Psoas muscle (tissue), 8 donors: ENCODE data around the gene DMGDH. TPM values are rescaled to one million over a fixed set of nuclear protein-coding genes. Genes with fewer than 3 reads are reported as not detected.

Experiments
- ATAC-seq, 4 donors: fragments of 200-7000 bp; cut with Tn5 transposase; one replicate each; pipeline ENCODE4 v1.9.1; 2020; ENCODE audit warnings: moderate library complexity in 3 of 4, mild to moderate bottlenecking in 2 of 4
- DNase-seq, 2 donors: peaks; one replicate each; pipeline ENCODE4 v3.0.0-alpha.2; 2020
- H3K27ac ChIP-seq: fragments of 200-600 bp; one replicate; pipeline ENCODE4 v1.8.0; 2022
- H3K27me3 ChIP-seq, 3 donors: fragments of 200-600 bp in 1 of 3; one replicate each; pipeline versions ENCODE4 v1.6.1 to v1.8.0; 2013 to 2022; ENCODE audit warnings: low read length in 2 of 3, mild to moderate bottlenecking in 2 of 3, moderate library complexity in 1 of 3; ENCODE audit not compliant: insufficient read depth in 3 of 3
- H3K36me3 ChIP-seq, 2 donors: fragments of 200-600 bp in 1 of 2; one replicate each; pipeline versions ENCODE4 v1.6.1 to v1.8.0; 2013 to 2022; ENCODE audit warnings: low read depth in 1 of 2, mild to moderate bottlenecking in 1 of 2, moderate library complexity in 1 of 2; ENCODE audit not compliant: insufficient read depth in 1 of 2
- H3K4me1 ChIP-seq: fragments of 200-600 bp; one replicate; pipeline ENCODE4 v1.8.0; 2022
- H3K4me3 ChIP-seq: fragments of 200-600 bp; one replicate; pipeline ENCODE4 v1.8.0; 2022; ENCODE audit warnings: mild to moderate bottlenecking
- H3K9me3 ChIP-seq: fragments of 200-600 bp; one replicate; pipeline ENCODE4 v1.8.0; 2022
- WGBS, 3 donors: extraction: QIAGEN DNeasy Blood & Tissue Kit; methylation state at CpG; one replicate each; pipeline versions ENCODE4 v1.1.6 to v1.1.7; 2013; 5-methylcytosine and 5-hydroxymethylcytosine counted together
- intact Hi-C, 2 donors: fragments of 100-400 bp; cut with DNase I; formaldehyde crosslinking; loops; one replicate each; pipeline versions ENCODE4 v1.11.0 to v1.14.2; 2022
- polyA plus RNA-seq, 3 donors: library from polyadenylated mRNA; stranded (reverse); fragments of 200-250 nt; gene quantifications; one replicate each; pipeline ENCODE4 v1.2.3, GENCODE V29; 2013
- total RNA-seq, 4 donors: library from RNA; stranded (reverse); fragmentation: NEBNext Ultra II Directional in 2 of 4; extraction: Animal tissue kit (Norgen Biotek cat#: 25700) in 2 of 4; gene quantifications; one replicate each; pipeline versions ENCODE4 v1.2.1 to v1.2.4, GENCODE V29; 2021 to 2023
- TF ChIP-seq, protein P1 (sequence below): fragments of 200-600 bp; IDR thresholded peaks from one replicate; pipeline ENCODE4 v1.8.0; 2022; ENCODE audit warnings: antibody characterized with exemption
- donor health status: healthy with polysubstance abuse.
- donor health status: DM: no; HTN: no; CAD: no; lungs with moderate emphysema.
- donor health status: Bipolar disorder and iron deficiency.
- donor health status: healthy.
- donor health status: DM: yes; HTN: yes; CAD: no.
- donor health status: DM: no; HTN: no; CAD: no.
- donor health status: DM: no; HTN: no; CAD: no.
- donor health status: DM: yes; HTN: yes; CAD: no.

The DMGDH gene
- total and polyA plus RNA-seq, 7 donors, result 0.16 to 2.8 (median 1.7) TPM

GRCh38 chr5:78975035-78975434 lies 94.4 kb downstream of the DMGDH start:
- DNase-seq (no peak), ATAC-seq (no peak)
- Histone ChIP-seq H3K4me1 (peaks cover 13% of the 10 kb centered on the region), H3K36me3 (no peaks in the 10 kb centered on the region), H3K27me3 (no peaks in the 10 kb centered on the region), H3K27ac (no peak overlapping the region), H3K9me3 (no peaks in the 10 kb centered on the region), H3K4me3 (no peak overlapping the region)
- intact Hi-C loops, result no loop called here
- TF ChIP-seq, protein P1, sequence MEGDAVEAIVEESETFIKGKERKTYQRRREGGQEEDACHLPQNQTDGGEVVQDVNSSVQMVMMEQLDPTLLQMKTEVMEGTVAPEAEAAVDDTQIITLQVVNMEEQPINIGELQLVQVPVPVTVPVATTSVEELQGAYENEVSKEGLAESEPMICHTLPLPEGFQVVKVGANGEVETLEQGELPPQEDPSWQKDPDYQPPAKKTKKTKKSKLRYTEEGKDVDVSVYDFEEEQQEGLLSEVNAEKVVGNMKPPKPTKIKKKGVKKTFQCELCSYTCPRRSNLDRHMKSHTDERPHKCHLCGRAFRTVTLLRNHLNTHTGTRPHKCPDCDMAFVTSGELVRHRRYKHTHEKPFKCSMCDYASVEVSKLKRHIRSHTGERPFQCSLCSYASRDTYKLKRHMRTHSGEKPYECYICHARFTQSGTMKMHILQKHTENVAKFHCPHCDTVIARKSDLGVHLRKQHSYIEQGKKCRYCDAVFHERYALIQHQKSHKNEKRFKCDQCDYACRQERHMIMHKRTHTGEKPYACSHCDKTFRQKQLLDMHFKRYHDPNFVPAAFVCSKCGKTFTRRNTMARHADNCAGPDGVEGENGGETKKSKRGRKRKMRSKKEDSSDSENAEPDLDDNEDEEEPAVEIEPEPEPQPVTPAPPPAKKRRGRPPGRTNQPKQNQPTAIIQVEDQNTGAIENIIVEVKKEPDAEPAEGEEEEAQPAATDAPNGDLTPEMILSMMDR, result no peak
- 81 to 91% (median 88%) methylated on average over 8 of the region's 8 CpGs for WGBS, 3 donors

- Histone ChIP-seq H3K4me3 (no peak overlapping the region), H3K9me3 (no peaks in the 10 kb centered on the region), H3K36me3 (no peaks in the 10 kb centered on the region), H3K4me1 (peaks cover 13% of the 10 kb centered on the region), H3K27me3 (no peaks in the 10 kb centered on the region), H3K27ac (no peak overlapping the region)
- TF ChIP-seq, protein P1, result no peak
- WGBS, 3 donors, result 42 to 48% (median 45%) methylated on average over 2 of the region's 2 CpGs
- DNase-seq (no peak), ATAC-seq (no peak)
- intact Hi-C loops, result no loop called here
These were observed 94.9 kb downstream of the DMGDH start for GRCh38 chr5:78974601-78975000.

DNA sequence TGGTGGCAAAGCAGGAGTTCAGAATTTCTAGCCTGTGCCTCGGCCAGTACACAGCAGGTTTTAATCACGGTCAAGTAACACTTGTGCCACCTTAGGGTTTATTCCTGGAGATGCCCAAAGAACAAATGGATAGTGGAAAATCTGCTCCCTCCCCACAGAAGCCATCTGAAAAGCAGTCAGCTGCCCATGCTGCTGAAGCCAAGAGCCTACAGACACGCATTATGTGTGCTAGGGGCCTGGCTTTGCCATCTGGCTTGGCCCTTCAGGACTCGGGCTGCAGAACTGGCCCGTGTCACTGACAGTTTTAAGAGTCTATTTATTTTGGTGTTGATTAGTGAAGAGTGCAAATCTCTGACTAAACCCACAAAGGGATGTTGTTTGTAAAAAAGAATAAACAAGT lies 95.5 kb downstream of the DMGDH start:
- ATAC-seq (peak; percentile 33 to 86 (median 64)), DNase-seq (no peak)
- WGBS, 3 donors, result 32 to 39% (median 37%) methylated on average over 5 of the region's 5 CpGs
- H3K36me3 ChIP-seq, result no peaks in the 10 kb centered on the region
- no peaks in the 10 kb centered on the region for H3K9me3 ChIP-seq
- peaks cover 13% of the 10 kb centered on the region for H3K4me1 ChIP-seq
- no peak overlapping the region for H3K4me3 ChIP-seq
- no peaks in the 10 kb centered on the region for H3K27me3 ChIP-seq
- intact Hi-C loops, result no loop called here
- TF ChIP-seq, protein P1, result no peak
- H3K27ac ChIP-seq, result peak overlapping the region; percentile 39

- H3K4me3 ChIP-seq, result no peak overlapping the region
- peaks cover 13% of the 10 kb centered on the region for H3K4me1 ChIP-seq
- DNase-seq (no peak), ATAC-seq (peak in 1 of 4 donors; percentile 43)
- TF ChIP-seq, protein P1, result no peak
- intact Hi-C loops, result no loop called here
- no peaks in the 10 kb centered on the region for H3K36me3 ChIP-seq
- no peaks in the 10 kb centered on the region for H3K27me3 ChIP-seq
- H3K9me3 ChIP-seq, result no peaks in the 10 kb centered on the region
- H3K27ac ChIP-seq, result no peak overlapping the region
- WGBS, 3 donors, result 39 to 54% (median 47%) methylated on average over 7 of the region's 7 CpGs
These were observed 96.6 kb downstream of the DMGDH start for GRCh38 chr5:78972654-78973428.

- no peak overlapping the region for H3K27ac ChIP-seq
- TF ChIP-seq, protein P1, result no peak
These were observed 97.5 kb downstream of the DMGDH start for GRCh38 chr5:78971998-78972397.

More at GRCh38 chr5:78971998-78972397, 97.5 kb downstream of the DMGDH start:
- ATAC-seq, result no peak
- no peaks in the 10 kb centered on the region for H3K27me3 ChIP-seq
- peaks cover 13% of the 10 kb centered on the region for H3K4me1 ChIP-seq
- no peak overlapping the region for H3K4me3 ChIP-seq
- no peak for DNase-seq
- H3K9me3 ChIP-seq, result no peaks in the 10 kb centered on the region
- intact Hi-C loops, result no loop called here
- no peaks in the 10 kb centered on the region for H3K36me3 ChIP-seq
- WGBS, 3 donors, result 49 to 69% (median 65%) methylated on average over 2 of the region's 2 CpGs
